GM12878 (cell line): ENCODE measurements around the gene ARMC2.

Experiments
- CTCF ChIP-seq, 3 experiments: IDR thresholded peaks in 2 of 3; conservative IDR thresholded peaks in 1 of 3; 2 replicates each; pipeline ENCODE4 v1.5.1; 2011; ENCODE audit warnings: low read depth in 3 of 3, low read length in 3 of 3, mild to moderate bottlenecking in 3 of 3, control low read depth in 2 of 3, moderate library complexity in 2 of 3, inconsistent platforms in 1 of 3, mixed read lengths in 1 of 3; ENCODE audit not compliant: control insufficient read depth in 2 of 3, insufficient read depth in 1 of 3; ENCODE audit errors: extremely low read depth in 1 of 3
- POLR2A ChIP-seq: IDR thresholded peaks from 2 replicates; pipeline ENCODE4 v1.6.1; 2011; ENCODE audit warnings: low read depth, mild to moderate bottlenecking, low read length
- ZNF687 ChIP-seq: fragments of 450-650 bp; IDR thresholded peaks from 2 replicates; pipeline ENCODE4 v1.6.1; 2017; ENCODE audit warnings: mild to moderate bottlenecking, moderate library complexity

DNA sequence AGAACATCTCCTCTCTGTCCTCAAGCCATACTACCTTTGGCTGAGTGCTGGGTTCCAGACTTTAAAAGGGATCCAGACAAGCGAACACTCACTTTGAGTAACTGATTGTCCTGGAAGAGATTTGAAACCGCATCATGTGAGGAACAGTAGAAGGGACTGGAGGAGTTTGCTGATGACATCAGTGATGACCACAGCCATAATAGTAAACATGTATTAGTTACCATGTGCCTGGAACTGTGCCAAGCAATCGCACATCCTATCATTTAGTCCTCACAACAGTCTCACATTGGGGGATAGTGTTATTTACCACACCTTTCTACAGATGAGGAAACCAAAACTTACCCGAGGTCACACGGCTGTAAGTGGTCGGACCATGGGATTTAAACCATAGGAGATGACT, 39.8 kb downstream of the ARMC2 start:
- TF ChIP-seq POLR2A (no peak), CTCF (IDR thresholded peaks at IDR 0.05 in 2 of 3, conservative IDR thresholded peaks at IDR 0.05 in 1 of 3; ENCODE audit: control insufficient read depth in 2 of 3, extremely low read depth in 1 of 3, insufficient read depth in 1 of 3, low read depth in 3 of 3, low read length in 3 of 3) (no peak), ZNF687 (no peak)
